GM18526 (cell line): Measurements from ENCODE around the gene ENOX1.

Experiments
- POLR2A ChIP-seq: IDR thresholded peaks from 3 replicates; pipeline ENCODE4 v1.6.1; 2011; ENCODE audit not compliant: insufficient read length; ENCODE audit errors: extremely low read depth

Gene ENOX1

DNA sequence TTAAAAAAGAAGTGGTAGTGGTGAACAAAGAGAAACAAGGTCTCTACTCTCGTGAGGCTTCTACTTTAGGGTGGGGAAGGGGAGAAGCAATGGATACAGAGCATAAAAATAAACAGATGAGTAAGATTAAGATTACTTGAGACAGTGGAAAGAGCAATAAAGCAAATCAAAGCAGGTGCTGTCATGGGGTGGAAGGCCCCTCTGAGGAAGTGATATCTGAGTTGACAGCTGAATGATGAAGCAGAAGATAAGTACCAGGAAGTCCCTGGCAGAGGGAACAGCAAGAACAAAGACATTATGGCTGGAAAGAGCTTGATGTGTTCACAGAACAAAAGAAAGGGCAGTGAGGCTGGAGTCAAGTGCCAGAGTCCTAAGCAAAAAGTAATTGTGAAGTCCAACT is 221.8 kb downstream of the ENOX1 start:
- TF ChIP-seq POLR2A: no peak

GRCh38 chr13:43561081-43561480 is 225.7 kb downstream of the ENOX1 start:
- TF ChIP-seq POLR2A: no peak

- TF ChIP-seq POLR2A: no peak
Measured at GRCh38 chr13:43558939-43559338, 227.8 kb downstream of the ENOX1 start.

GRCh38 chr13:43558326-43558725 is 228.4 kb downstream of the ENOX1 start:
- TF ChIP-seq POLR2A: no peak

DNA sequence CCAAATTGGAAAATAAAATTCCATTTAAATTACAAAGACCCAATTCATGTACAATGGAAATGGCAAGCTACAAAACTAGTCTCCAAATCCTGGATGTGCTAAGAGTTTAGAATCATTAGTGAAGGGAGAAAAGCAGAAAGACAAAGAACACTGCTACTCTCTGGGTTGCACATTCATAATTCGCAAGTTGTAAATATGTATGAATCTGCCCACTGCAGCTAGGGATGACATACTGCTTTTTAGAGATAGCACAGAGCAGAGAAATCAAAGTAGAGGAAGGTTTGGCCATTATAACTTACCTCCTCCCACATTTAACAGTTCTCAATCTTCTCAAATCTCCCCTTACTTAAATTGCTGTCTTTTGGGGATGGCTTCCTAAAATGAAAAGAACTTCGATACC is 231.1 kb downstream of the ENOX1 start:
- no peak for TF ChIP-seq POLR2A

DNA sequence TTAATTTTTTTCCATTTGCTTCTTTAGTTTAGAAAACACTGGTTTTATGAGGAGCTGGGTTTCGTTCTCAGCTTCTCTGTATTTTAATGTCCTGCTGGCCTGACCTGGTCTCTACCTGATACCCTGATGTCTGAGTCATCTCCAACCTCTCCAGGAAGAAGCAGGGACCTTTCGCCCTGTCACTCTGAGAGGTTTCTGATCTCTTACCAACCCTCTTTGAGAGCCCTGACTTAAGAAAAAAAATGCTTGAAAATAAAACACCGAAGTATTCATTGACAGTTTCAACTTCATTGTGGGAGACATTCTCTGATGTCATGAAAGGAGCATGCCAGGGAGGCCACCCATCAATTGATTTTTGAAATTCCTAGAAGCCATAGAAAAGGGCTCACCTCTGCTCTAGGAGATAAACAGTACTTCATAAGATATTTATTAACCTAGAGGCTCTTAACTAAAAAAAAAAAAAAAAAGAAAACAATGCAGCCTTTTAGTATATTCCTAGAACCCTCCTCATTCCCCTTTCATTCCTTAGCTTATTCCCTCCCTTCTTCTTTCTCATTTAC is 234.8 kb downstream of the ENOX1 start:
- TF ChIP-seq POLR2A: no peak

- TF ChIP-seq POLR2A: no peak
Measured at GRCh38 chr13:43546816-43547215, 240.0 kb downstream of the ENOX1 start.

DNA sequence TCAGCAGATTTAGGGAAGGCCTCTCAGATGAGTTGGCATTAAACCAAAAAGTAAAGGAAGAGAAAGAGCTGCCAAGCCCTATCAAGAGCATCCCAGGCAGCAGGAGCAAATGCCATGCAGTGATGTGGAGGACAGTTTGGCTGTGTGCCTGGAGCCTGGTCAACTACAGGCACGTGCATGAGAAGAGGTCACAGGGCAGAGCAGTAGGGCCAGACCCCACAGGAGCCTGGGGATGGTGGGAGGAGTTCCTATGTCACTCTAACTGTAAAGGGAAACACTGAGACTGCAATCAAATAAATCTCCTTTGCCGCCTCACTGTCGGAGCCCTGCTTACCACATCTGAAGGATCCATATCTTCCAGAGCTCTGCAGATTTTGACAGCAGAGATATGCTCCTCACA is 240.5 kb downstream of the ENOX1 start:
- TF ChIP-seq POLR2A: no peak

DNA sequence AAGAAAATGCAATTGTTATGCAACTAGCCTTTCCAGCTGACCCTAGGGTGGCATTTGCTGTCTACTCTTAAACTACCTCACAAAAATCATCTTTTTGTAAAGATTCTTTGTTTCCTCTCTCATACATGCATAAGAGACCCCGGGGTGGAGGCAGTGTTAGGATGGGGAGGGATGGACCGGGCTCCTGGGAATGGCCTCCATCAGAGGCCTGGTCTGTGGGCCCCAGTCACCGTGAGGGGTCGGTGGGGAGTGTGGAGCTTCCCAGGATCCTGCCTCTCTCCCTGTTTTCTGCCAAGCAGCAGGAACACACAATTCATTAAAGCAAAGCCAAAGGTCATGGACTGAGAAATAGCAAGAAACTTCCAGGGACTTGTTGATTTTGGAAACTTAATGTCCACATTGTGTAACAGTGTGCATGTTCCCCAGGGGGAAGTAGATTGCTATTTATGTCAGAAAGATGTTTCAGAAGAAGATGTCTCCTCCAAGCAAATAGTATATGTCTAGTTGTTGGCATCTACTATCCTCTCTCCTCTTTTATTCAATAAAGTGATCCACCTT is 241.4 kb downstream of the ENOX1 start:
- TF ChIP-seq POLR2A: no peak

DNA sequence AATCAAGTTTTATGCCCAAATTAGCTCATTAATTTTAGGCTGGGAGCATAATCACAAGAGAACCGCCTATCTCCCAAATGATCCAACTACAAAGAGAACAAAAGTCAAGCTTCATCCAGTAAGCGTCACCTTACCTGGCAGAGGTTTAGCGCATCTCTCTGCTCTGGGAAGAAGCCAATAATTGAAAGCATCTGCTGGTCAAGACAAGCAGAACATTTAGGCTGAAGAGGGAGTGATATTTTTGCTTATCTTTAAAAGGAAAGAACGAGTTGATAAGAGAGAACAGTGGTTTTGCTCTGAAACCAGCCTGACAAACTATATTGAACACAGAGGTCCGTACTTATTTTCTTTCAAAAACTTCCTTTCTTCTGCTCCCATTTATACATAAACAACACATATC is 242.1 kb downstream of the ENOX1 start:
- no peak for TF ChIP-seq POLR2A

DNA sequence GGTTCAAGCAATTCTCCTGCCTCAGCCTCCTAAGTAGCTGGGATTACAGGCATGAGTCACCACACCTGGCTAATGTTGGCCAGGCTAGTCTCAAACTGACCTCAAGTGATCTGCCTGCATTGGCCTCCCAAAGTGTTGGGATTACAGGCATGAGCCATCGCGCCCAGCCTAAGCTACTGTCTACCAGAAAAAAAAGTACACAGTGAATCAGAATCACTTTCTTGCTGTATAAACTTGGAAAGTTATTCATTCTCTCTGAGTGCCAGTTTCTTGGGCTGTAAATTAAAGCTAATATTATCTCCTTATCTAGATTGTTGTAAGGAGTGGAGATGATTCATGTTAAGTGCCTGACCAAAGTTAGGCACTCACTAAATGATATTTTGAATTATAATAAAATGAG is 242.8 kb downstream of the ENOX1 start:
- no peak for TF ChIP-seq POLR2A

DNA sequence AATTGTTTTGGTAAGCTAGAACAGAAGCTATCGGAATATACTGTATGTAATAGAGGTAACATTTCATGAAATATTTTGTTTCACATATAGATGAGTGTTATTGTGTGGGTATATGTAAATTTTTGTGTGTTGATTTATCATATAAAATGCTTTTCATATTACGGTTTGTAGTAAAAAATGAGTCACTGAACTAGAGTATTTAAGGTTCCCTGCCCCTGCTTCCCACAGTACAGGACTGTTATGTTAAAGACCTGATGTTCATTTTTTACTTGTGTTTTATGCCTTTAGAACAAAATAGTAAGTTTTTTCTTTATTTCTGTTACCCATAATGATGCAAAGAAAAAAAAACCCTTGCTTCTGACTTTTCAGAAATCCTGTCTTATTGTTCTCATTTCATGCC is 243.4 kb downstream of the ENOX1 start:
- no peak for TF ChIP-seq POLR2A

- TF ChIP-seq POLR2A: no peak
Measured at GRCh38 chr13:43537124-43537523, 249.6 kb downstream of the ENOX1 start.

DNA sequence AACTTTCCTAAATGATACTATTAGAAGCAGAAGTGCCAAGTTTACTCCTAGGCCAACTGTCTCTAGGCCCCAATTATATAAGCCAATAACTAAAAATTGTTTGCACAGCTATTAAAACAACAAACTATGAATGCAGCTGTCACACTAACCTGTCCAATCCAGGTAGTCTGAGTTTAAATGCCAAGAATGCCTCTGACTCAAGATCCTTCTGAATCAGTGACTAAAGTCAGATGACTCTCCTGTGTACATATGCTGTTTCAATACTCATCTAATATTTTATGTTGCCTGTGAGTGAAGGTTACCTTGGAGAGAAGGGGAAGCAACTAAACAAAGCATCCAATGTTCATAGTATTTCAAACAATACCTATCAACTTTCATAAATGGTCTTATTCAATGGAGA is 257.0 kb downstream of the ENOX1 start:
- TF ChIP-seq POLR2A: no peak

- no peak for TF ChIP-seq POLR2A
Measured at GRCh38 chr13:43528992-43529391, 257.8 kb downstream of the ENOX1 start.

GRCh38 chr13:43522788-43523187 is 264.0 kb downstream of the ENOX1 start:
- TF ChIP-seq POLR2A: no peak

DNA sequence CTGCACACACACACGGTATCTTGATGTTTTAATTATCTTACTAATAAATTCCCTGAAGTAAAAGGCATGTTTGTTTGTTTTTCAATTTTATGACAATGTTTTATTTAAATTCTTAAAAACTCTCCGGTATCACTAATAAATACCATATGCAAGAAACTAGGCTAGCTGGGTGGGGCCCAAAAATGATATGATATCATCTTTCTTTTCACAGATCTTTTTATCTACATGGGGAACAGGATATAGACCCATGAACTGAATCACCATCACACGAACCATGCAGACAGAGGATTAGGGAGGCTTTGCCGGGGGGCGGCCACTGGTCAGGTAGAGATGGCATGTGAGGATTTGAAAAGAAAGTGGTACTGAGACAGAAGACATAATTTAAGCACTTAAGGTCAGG is 266.4 kb downstream of the ENOX1 start:
- TF ChIP-seq POLR2A: no peak

DNA sequence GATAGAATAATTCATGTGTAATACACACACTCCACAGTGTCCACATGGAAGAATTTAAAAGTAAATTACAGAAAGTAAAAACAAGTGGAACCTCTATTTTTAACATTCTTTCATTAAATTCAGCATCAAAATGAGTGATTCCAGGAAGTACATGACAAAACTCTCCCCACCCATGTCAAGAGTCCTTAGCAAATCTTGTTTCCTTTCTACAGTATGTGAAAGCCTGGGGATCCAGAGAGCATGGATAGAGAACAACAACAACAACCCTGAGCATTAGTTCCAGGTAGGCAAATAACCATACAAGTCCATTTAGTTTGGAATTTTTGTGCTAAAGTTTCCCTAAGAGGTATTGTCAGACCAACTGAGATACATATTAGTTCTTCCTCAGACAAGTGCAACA is 267.9 kb downstream of the ENOX1 start:
- TF ChIP-seq POLR2A: no peak

DNA sequence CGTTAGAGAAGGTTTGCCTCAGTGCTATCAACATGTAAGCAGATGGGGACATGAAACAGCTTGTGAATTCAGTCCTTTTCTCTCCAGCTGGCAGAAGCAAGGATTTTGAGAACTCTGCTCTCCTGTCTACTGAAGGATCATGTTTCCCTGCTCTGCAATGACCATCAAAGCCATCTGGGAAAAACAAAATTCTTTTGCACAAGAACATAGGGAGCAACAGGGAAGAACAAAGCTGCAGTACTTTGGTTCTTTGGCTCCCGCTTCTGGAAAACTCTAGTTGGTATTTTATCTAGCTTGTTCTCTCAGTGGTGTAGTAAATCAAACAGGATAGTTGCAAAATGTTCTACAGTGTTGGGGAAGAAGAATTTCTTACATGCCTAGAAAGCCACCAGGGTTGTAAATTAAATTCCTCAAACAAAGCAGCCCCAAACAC is 270.4 kb downstream of the ENOX1 start:
- no peak for TF ChIP-seq POLR2A
